HG03354 (cell line): ENCODE results near the gene HRK.

Experiments used
- ATAC-seq: cut with Tn5 transposase; IDR thresholded peaks from one replicate; pipeline ENCODE4 v1.9.1; 2021; ENCODE audit warnings: mild to moderate bottlenecking; ENCODE audit not compliant: unreplicated experiment, poor library complexity, severe bottlenecking

The HRK gene

GRCh38 chr12:116901612-116902011, 20.4 kb upstream of the HRK start:
- no peak for ATAC-seq

GRCh38 chr12:116898669-116899068, 17.4 kb upstream of the HRK start:
- ATAC-seq: no peak

- ATAC-seq: no peak
Measured at GRCh38 chr12:116897476-116897875, 16.2 kb upstream of the HRK start.

GRCh38 chr12:116896411-116896924, 15.2 kb upstream of the HRK start:
- ATAC-seq: no peak

GRCh38 chr12:116894913-116895312, 13.7 kb upstream of the HRK start:
- ATAC-seq: no peak

GRCh38 chr12:116892349-116893140, 11.3 kb upstream of the HRK start:
- ATAC-seq: no peak

- no peak for ATAC-seq
Measured at GRCh38 chr12:116891019-116891418, 9.8 kb upstream of the HRK start.

GRCh38 chr12:116890330-116890729, 9.1 kb upstream of the HRK start:
- no peak for ATAC-seq

GRCh38 chr12:116887897-116888296, 6.7 kb upstream of the HRK start:
- no peak for ATAC-seq

- ATAC-seq: no peak
Measured at GRCh38 chr12:116887244-116887643, 6.0 kb upstream of the HRK start.

GRCh38 chr12:116885491-116885890, 4.2 kb upstream of the HRK start:
- ATAC-seq: peak; percentile 43

GRCh38 chr12:116884871-116885270, 3.6 kb upstream of the HRK start:
- ATAC-seq: no peak

- no peak for ATAC-seq
Measured at GRCh38 chr12:116882742-116883141, 1.5 kb upstream of the HRK start.

- no peak for ATAC-seq
Measured at GRCh38 chr12:116881877-116882507, 751 bp upstream of the HRK start.

- ATAC-seq: peak; percentile 74
Measured at GRCh38 chr12:116880817-116881324, 370 bp downstream of the HRK start.

GRCh38 chr12:116880213-116880816, 926 bp downstream of the HRK start:
- ATAC-seq: peak; percentile 24

- no peak for ATAC-seq
Measured at GRCh38 chr12:116879509-116880212, 1.6 kb downstream of the HRK start.

GRCh38 chr12:116878567-116879508, 2.4 kb downstream of the HRK start:
- no peak for ATAC-seq
